Keratinocyte (primary cell): Measurements from ENCODE around the gene TAF4B. TPM values are rescaled to one million over a fixed set of nuclear protein-coding genes. Genes with fewer than 3 reads are reported as not detected.

Experiments used
- DNase-seq: peaks from one replicate; pipeline ENCODE4 v3.0.0-alpha.2; 2011; ENCODE audit warnings: low read depth, missing footprints, low spot score
- FAIRE-seq: peaks from 2 replicates; lab custom pipeline; 2011; peaks lifted over from hg19 to GRCh38; lab: Jason Lieb, UNC
- H2AFZ ChIP-seq: 2 replicates; pipeline ENCODE4 v1.6.0; 2012; ENCODE audit warnings: low read length, control low read depth, inconsistent platforms; ENCODE audit not compliant: control insufficient read depth
- H3K27ac ChIP-seq: 2 replicates; pipeline ENCODE4 v1.5.1; 2011; ENCODE audit warnings: low read length; ENCODE audit not compliant: control insufficient read depth, insufficient read depth
- H3K27me3 ChIP-seq: 3 replicates; pipeline ENCODE4 v1.6.0; 2011; ENCODE audit warnings: low read length; ENCODE audit not compliant: control insufficient read depth, insufficient read depth; ENCODE audit errors: extremely low read depth
- H3K36me3 ChIP-seq, 2 experiments: 2 replicates in 1 of 2; 3 replicates in 1 of 2; pipeline ENCODE4 v1.5.1; 2011; ENCODE audit warnings: low read length in 2 of 2, mild to moderate bottlenecking in 1 of 2; ENCODE audit not compliant: control insufficient read depth in 2 of 2, insufficient read depth in 2 of 2; ENCODE audit errors: extremely low read depth in 1 of 2
- H3K4me1 ChIP-seq: 3 replicates; pipeline ENCODE4 v1.5.1; 2011; ENCODE audit warnings: low read length; ENCODE audit not compliant: control insufficient read depth, insufficient read depth; ENCODE audit errors: extremely low read depth
- H3K4me2 ChIP-seq: 3 replicates; pipeline ENCODE4 v1.6.0; 2011; ENCODE audit warnings: low read depth, low read length; ENCODE audit not compliant: control insufficient read depth, insufficient read depth; ENCODE audit errors: extremely low read depth
- H3K4me3 ChIP-seq, 3 experiments: fragments of 200-600 bp in 1 of 3; sonication (generic) in 1 of 3; 2 replicates in 2 of 3; 3 replicates in 1 of 3; pipeline ENCODE4 v1.5.1; 2011 to 2016; ENCODE audit warnings: low read length in 3 of 3, mild to moderate bottlenecking in 3 of 3, control low read depth in 2 of 3, inconsistent platforms in 1 of 3, low read depth in 1 of 3, mixed read lengths in 1 of 3, mixed run types in 1 of 3, moderate library complexity in 1 of 3; ENCODE audit not compliant: control insufficient read depth in 2 of 3, insufficient read depth in 2 of 3; ENCODE audit errors: extremely low read depth in 1 of 3
- H3K79me2 ChIP-seq: 2 replicates; pipeline ENCODE4 v1.6.0; 2012; ENCODE audit warnings: low read length; ENCODE audit not compliant: control insufficient read depth, insufficient read depth
- H3K9ac ChIP-seq: 3 replicates; pipeline ENCODE4 v1.6.0; 2011; ENCODE audit warnings: low read length; ENCODE audit not compliant: control insufficient read depth, insufficient read depth; ENCODE audit errors: extremely low read depth
- H3K9me1 ChIP-seq: 3 replicates; pipeline ENCODE4 v1.6.0; 2011; ENCODE audit warnings: low read length; ENCODE audit not compliant: control insufficient read depth, insufficient read depth; ENCODE audit errors: extremely low read depth
- H3K9me3 ChIP-seq: 2 replicates; pipeline ENCODE4 v1.5.1; 2012; ENCODE audit warnings: low read depth, low read length; ENCODE audit not compliant: control insufficient read depth
- H4K20me1 ChIP-seq: 3 replicates; pipeline ENCODE4 v1.6.0; 2011; ENCODE audit warnings: low read length; ENCODE audit not compliant: control insufficient read depth, insufficient read depth; ENCODE audit errors: extremely low read depth
- EZH2 ChIP-seq: IDR thresholded peaks from one replicate; pipeline ENCODE4 v1.6.1; 2012; ENCODE audit warnings: inconsistent platforms, mild to moderate bottlenecking, low read length, moderate library complexity
- dilution Hi-C: fragments of 300-500 bp; cut with MboI; formaldehyde crosslinking; loops from one replicate; pipeline ENCODE4 v1.7.0; 2020; ENCODE audit warnings: low sequenced_read_pairs; ENCODE audit not compliant: extremely low pct_ligation_motif_present
- polyA plus RNA-seq, 5 experiments: library from polyadenylated mRNA; depleted of rRNA in 3 of 5; stranded (reverse) in 3 of 5; stranded (forward) in 1 of 5; unstranded in 1 of 5; fragments of >200 nt; gene quantifications; 1 replicate in 1 of 5; 2 replicates in 3 of 5; 3 replicates in 1 of 5; pipeline versions ENCODE4 v1.2.1 to v1.2.3, GENCODE V29; 2011 to 2012; ENCODE audit warnings: missing spikeins in 2 of 5, low read depth in 1 of 5, low replicate concordance in 1 of 5
- TF ChIP-seq, protein P1 (sequence below), 3 experiments: IDR thresholded peaks in 1 of 3; conservative IDR thresholded peaks in 1 of 3; optimal IDR thresholded peaks in 1 of 3; 2 replicates in 2 of 3; 3 replicates in 1 of 3; pipeline versions ENCODE3 to v1.5.1; 2011; ENCODE audit warnings: low read length in 3 of 3, mild to moderate bottlenecking in 3 of 3, moderate library complexity in 2 of 3, control low read depth in 1 of 3, inconsistent platforms in 1 of 3; ENCODE audit not compliant: insufficient read depth in 2 of 3; ENCODE audit errors: extremely low read depth in 1 of 3

The TAF4B gene
- polyA plus RNA-seq, 1 donor (not counting 4 experiments of a cell fraction or from before 2014, with no cell fraction given): 5.9 TPM

DNA sequence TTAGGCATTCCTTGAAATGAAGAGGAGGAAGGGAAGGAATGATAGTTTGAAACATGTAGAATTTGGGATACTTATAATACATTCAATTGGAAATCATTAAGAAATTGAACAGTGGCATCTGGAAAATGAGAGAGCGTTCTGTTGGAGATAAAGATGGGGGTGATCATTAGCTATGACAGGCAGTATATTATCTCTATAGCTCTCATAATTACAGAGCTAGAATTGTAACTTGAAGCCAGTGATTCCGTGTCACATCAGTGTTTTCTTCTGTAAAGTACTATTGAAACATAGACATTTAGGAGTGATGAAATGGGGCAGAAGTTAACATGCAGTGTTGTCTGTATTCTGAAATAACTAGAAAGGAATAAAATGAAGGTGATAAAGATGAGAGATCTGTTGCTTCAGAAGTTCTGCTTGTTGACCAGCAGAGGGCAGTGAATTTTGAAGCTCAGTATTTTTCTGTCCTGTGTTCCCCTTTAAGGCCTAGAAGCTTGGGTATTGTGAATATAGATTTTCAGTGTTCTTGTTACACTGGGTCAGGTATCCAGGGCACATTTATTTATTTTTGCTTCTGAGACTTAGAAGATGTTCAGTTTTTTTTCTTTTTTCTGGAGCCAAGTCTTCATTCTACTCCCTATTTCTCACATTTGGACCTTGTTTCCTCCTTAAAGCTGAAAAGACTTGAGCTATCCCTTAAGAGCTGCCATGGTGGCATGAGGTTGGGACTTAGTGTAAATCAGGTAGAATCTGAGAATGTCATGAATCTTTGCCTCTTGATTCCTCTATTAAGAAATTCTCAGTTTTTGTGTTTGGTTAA, 157.4 kb downstream of the TAF4B start:
- H3K4me1 ChIP-seq: peaks cover 10% of the 10 kb centered on the region
- peak; percentile 91 for FAIRE-seq
- H3K27ac ChIP-seq: no peak overlapping the region
- H3K9me3 ChIP-seq: no peaks in the 10 kb centered on the region
- no peak for DNase-seq
- no peak overlapping the region for H3K4me3 ChIP-seq
- H3K27me3 ChIP-seq: no peaks in the 10 kb centered on the region
- H3K9me1 ChIP-seq: no peaks in the 10 kb centered on the region
- dilution Hi-C loops: no loop called here
- no peaks in the 10 kb centered on the region for H4K20me1 ChIP-seq
- no peak overlapping the region for H3K4me2 ChIP-seq
- H3K79me2 ChIP-seq: no peaks in the 10 kb centered on the region
- no peak overlapping the region for H2AFZ ChIP-seq
- no peaks in the 10 kb centered on the region for H3K36me3 ChIP-seq
- no peak overlapping the region for H3K9ac ChIP-seq
- no peak for TF ChIP-seq EZH2
- TF ChIP-seq, protein P1, sequence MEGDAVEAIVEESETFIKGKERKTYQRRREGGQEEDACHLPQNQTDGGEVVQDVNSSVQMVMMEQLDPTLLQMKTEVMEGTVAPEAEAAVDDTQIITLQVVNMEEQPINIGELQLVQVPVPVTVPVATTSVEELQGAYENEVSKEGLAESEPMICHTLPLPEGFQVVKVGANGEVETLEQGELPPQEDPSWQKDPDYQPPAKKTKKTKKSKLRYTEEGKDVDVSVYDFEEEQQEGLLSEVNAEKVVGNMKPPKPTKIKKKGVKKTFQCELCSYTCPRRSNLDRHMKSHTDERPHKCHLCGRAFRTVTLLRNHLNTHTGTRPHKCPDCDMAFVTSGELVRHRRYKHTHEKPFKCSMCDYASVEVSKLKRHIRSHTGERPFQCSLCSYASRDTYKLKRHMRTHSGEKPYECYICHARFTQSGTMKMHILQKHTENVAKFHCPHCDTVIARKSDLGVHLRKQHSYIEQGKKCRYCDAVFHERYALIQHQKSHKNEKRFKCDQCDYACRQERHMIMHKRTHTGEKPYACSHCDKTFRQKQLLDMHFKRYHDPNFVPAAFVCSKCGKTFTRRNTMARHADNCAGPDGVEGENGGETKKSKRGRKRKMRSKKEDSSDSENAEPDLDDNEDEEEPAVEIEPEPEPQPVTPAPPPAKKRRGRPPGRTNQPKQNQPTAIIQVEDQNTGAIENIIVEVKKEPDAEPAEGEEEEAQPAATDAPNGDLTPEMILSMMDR (optimal IDR thresholded peaks at IDR 0.05 in 1 of 3, IDR thresholded peaks at IDR 0.05 in 1 of 3, conservative IDR thresholded peaks at IDR 0.05 in 1 of 3; ENCODE audit: extremely low read depth in 1 of 3, insufficient read depth in 2 of 3, low read length in 3 of 3): peak; percentile 22 to 72 (median 65)

DNA sequence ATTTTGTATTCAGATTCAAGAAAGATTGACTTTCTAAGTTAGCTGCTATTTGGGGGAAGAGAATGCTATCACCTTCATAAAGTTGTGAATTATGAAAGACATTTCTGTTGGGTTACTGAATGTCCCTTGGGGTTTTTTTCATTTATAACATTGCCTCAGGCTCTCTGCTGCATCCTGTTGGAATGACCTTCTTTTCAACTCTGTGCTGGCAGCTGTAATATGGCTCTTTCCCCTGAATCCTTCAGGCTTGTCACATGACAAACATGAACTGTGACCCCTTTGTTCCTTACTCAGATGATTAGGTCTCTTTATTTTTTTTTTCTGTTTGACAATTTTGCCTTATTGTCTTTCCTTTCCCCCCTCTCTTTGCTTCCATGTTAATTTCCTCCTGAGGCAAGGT, 159.8 kb downstream of the TAF4B start:
- H2AFZ ChIP-seq: no peak overlapping the region
- H3K4me1 ChIP-seq: peaks cover 10% of the 10 kb centered on the region
- H3K9me1 ChIP-seq: no peaks in the 10 kb centered on the region
- H4K20me1 ChIP-seq: no peaks in the 10 kb centered on the region
- H3K27ac ChIP-seq: no peak overlapping the region
- no peaks in the 10 kb centered on the region for H3K36me3 ChIP-seq
- H3K79me2 ChIP-seq: no peaks in the 10 kb centered on the region
- DNase-seq (no peak), FAIRE-seq (peak; percentile 23)
- H3K9ac ChIP-seq: no peak overlapping the region
- H3K9me3 ChIP-seq: no peaks in the 10 kb centered on the region
- H3K4me3 ChIP-seq: no peak overlapping the region
- no peaks in the 10 kb centered on the region for H3K27me3 ChIP-seq
- TF ChIP-seq, protein P1 (optimal IDR thresholded peaks at IDR 0.05 in 1 of 3, IDR thresholded peaks at IDR 0.05 in 1 of 3, conservative IDR thresholded peaks at IDR 0.05 in 1 of 3; ENCODE audit: extremely low read depth in 1 of 3, insufficient read depth in 2 of 3, low read length in 3 of 3): no peak
- TF ChIP-seq EZH2: no peak
- peak overlapping the region; percentile 38 for H3K4me2 ChIP-seq
- dilution Hi-C loops: no loop called here
